ENCODE results near the gene URM1. TPM values are rescaled to one million over a fixed set of nuclear protein-coding genes. Genes with fewer than 3 reads are reported as not detected.

URM1 gene
- total RNA-seq, 2 donors from 2014 or later: 41.4 to 83.5 TPM

- peak overlapping the region; percentile 87 for H3K4me3 Mint-ChIP-seq
- H3K4me1 Mint-ChIP-seq: peaks cover 6% of the 10 kb centered on the region
- peak; percentile 15 for ATAC-seq (replicated peaks)
- H3K27ac Mint-ChIP-seq: peak overlapping the region; percentile 83
- H3K36me3 Mint-ChIP-seq (ENCODE audit: low read depth): peaks cover 20% of the 10 kb centered on the region
- no peaks in the 10 kb centered on the region for H3K9me3 Mint-ChIP-seq
- H3K27me3 Mint-ChIP-seq: no peaks in the 10 kb centered on the region
These were observed 30.3 kb upstream of the URM1 start for GRCh38 chr9:128340691-128341434.

DNA sequence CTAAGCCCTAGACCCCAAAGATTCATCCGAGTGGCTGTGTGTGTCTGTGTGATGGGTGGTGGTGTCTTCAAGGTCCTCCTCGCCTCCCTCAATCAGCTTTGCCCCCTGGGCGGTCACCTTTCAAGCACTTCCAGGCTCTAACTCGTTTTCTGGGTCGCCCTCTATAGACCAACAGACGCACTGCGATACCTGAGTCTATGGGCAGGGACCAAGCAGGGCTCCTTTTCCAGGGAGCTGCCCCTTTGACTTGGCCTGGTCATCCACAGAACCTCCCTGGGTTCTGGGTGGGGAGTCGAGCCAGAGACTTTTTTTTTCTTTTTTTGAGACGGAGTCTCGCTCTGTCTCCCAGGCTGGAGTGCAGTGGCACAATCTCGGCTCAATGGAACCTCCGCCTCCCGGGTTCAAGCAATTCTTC lies 29.7 kb upstream of the URM1 start:
- H3K36me3 Mint-ChIP-seq (ENCODE audit: low read depth): peaks cover 26% of the 10 kb centered on the region
- H3K27me3 Mint-ChIP-seq: no peaks in the 10 kb centered on the region
- peak; percentile 57 for ATAC-seq (replicated peaks)
- H3K9me3 Mint-ChIP-seq: no peaks in the 10 kb centered on the region
- H3K4me1 Mint-ChIP-seq: peaks cover 6% of the 10 kb centered on the region
- H3K27ac Mint-ChIP-seq: peak overlapping the region; percentile 83
- H3K4me3 Mint-ChIP-seq: peak overlapping the region; percentile 87

DNA sequence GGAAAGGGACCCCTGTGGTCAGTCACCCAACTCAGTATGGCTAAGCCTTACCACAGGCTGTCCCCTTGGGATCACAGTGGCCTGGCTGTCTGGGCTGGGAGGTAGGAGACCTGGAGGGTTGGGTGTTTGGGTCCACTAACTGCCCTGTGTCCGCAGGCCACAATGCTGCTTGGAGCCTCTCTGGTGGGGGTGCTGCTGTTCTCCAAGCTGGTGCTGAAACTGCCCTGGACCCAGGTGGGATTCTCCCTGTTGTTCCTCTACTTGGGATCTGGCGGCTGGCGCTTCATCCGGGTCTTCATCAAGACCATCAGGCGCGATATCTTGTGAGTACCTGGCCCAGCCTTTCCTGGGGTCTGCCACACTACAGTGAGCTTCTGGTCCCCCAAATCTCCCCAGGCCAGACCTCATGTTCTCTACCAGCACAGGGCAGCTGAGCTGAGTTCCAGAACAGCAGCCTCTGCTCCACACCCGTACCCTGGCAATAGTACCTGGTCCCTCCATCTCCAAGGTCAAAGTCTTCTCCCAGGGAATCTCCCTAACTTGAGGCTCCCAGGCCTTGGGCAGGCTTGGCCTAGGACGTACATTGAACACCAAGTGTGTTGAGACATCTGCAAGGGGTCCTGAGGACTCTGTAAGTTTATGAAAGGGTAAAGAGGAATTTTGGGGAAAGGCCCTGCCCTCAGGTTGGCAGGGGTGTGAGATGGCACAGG lies 28.0 kb upstream of the URM1 start:
- peaks cover 43% of the 10 kb centered on the region for H3K36me3 Mint-ChIP-seq (ENCODE audit: low read depth)
- no peak overlapping the region for H3K4me3 Mint-ChIP-seq
- no peaks in the 10 kb centered on the region for H3K9me3 Mint-ChIP-seq
- H3K27me3 Mint-ChIP-seq: no peaks in the 10 kb centered on the region
- peaks cover 6% of the 10 kb centered on the region for H3K4me1 Mint-ChIP-seq
- ATAC-seq (replicated peaks): no peak
- H3K27ac Mint-ChIP-seq: no peak overlapping the region

DNA sequence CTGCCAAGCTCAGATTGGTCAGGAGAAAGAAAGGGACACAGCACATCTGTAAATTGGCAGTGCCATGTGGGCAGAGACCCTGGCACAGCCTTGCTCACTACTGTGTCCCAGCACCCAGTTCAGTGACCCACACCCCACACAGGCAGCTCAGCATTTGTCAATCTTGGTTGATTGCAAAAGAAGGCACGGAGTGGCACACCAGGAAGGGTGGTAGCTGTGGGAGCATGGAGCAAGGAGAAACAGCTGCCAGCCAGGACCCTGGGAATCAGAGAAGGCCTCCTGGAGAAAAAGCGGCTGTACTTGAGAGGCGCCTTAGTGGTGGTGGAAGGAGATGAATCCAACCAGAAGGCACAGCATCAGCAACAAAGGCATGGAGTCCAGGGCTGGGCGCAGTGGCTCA lies 27.3 kb upstream of the URM1 start:
- Mint-ChIP-seq H3K4me3 (no peak overlapping the region), H3K4me1 (peaks cover 6% of the 10 kb centered on the region), H3K27ac (no peak overlapping the region), H3K36me3 (ENCODE audit: low read depth) (peaks cover 48% of the 10 kb centered on the region), H3K27me3 (no peaks in the 10 kb centered on the region), H3K9me3 (no peaks in the 10 kb centered on the region)
- ATAC-seq (replicated peaks): no peak

DNA sequence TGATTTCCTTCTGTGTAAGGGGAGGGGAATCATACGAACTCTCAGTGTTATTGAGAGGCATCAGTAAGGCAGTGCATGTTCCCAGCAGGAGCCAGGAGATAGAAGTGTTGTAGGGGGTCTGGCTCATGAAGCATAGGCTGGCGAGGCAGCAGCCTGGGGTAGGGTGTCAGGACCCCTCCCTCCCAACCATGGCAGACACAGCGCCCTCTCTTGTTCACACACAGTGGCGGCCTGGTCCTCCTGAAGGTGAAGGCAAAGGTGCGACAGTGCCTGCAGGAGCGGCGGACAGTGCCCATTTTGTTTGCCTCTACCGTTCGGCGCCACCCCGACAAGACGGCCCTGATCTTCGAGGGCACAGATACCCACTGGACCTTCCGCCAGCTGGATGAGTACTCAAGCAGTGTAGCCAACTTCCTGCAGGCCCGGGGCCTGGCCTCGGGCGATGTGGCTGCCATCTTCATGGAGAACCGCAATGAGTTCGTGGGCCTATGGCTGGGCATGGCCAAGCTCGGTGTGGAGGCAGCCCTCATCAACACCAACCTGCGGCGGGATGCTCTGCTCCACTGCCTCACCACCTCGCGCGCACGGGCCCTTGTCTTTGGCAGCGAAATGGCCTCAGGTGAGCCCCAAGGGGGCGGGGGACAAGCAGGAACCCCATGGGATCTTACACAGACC lies 26.1 kb upstream of the URM1 start:
- Mint-ChIP-seq H3K36me3 (ENCODE audit: low read depth) (peaks cover 60% of the 10 kb centered on the region), H3K4me1 (peaks cover 6% of the 10 kb centered on the region), H3K9me3 (no peaks in the 10 kb centered on the region), H3K27ac (no peak overlapping the region), H3K27me3 (no peaks in the 10 kb centered on the region), H3K4me3 (no peak overlapping the region)
- no peak for ATAC-seq (replicated peaks)

DNA sequence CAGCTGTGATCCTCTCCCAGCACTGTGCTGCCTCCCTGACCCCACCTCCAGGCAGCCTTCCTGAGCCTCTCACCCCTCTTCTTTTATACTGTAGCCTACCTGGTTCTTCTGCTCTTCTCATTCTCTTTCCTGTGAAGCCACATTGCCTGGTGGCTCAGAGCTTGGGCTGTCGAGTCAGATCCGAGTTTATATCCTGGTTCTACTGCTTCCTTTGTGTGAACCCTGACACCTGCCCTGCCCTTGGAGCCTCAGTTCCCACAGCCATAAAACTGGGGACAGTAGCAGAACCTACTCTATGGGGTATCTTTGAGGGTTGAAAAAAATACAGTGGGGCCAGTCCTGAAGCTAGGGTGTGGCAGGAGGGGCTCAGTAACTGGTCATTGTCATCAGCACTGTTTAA lies 22.0 kb upstream of the URM1 start:
- no peak for ATAC-seq (replicated peaks)
- Mint-ChIP-seq H3K36me3 (ENCODE audit: low read depth) (peaks cover 77% of the 10 kb centered on the region), H3K27me3 (no peaks in the 10 kb centered on the region), H3K4me1 (no peaks in the 10 kb centered on the region), H3K9me3 (no peaks in the 10 kb centered on the region), H3K27ac (no peak overlapping the region), H3K4me3 (no peak overlapping the region)

GRCh38 chr9:128349772-128350171 lies 21.4 kb upstream of the URM1 start:
- no peaks in the 10 kb centered on the region for H3K4me1 Mint-ChIP-seq
- no peak overlapping the region for H3K27ac Mint-ChIP-seq
- no peaks in the 10 kb centered on the region for H3K27me3 Mint-ChIP-seq
- no peaks in the 10 kb centered on the region for H3K9me3 Mint-ChIP-seq
- no peak overlapping the region for H3K4me3 Mint-ChIP-seq
- peaks cover 76% of the 10 kb centered on the region for H3K36me3 Mint-ChIP-seq (ENCODE audit: low read depth)
- ATAC-seq (replicated peaks): no peak

DNA sequence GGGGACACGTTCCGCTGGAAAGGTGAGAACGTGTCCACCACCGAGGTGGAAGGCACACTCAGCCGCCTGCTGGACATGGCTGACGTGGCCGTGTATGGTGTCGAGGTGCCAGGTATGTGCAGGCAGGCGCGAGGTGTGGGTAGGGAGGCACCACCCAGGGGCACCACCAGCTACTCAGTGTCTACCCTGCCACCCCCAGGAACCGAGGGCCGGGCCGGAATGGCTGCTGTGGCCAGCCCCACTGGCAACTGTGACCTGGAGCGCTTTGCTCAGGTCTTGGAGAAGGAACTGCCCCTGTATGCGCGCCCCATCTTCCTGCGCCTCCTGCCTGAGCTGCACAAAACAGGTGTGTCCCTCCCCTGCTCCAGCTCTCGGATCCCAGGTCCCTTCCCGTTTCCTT lies 15.7 kb upstream of the URM1 start:
- Mint-ChIP-seq H3K4me3 (no peak overlapping the region), H3K27me3 (no peaks in the 10 kb centered on the region), H3K4me1 (no peaks in the 10 kb centered on the region), H3K9me3 (no peaks in the 10 kb centered on the region), H3K36me3 (ENCODE audit: low read depth) (peaks cover 47% of the 10 kb centered on the region), H3K27ac (no peak overlapping the region)
- no peak for ATAC-seq (replicated peaks)

DNA sequence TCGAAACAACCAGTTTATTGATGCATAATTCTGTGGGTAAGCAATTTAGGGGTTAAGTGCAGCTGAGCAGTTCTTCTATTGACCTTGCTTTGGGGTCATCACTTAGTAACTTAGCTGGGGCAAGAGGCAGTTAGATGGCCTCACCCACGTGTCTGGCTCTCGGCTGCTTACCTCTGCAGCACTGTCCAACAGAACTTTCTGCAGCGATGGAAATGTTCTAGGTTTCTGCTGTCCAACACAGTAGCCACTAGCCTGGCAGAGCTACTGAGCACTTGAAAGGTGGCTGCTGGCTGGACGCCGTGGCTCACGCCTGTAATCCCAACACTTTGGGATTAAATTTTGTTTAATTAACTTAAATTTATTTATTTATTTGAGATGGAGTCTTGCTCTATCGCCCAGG lies 13.1 kb upstream of the URM1 start:
- H3K27me3 Mint-ChIP-seq: no peaks in the 10 kb centered on the region
- ATAC-seq (replicated peaks): no peak
- no peaks in the 10 kb centered on the region for H3K9me3 Mint-ChIP-seq
- peaks cover 27% of the 10 kb centered on the region for H3K36me3 Mint-ChIP-seq (ENCODE audit: low read depth)
- no peaks in the 10 kb centered on the region for H3K4me1 Mint-ChIP-seq
- no peak overlapping the region for H3K27ac Mint-ChIP-seq
- no peak overlapping the region for H3K4me3 Mint-ChIP-seq

GRCh38 chr9:128358861-128359260 lies 12.3 kb upstream of the URM1 start:
- Mint-ChIP-seq H3K9me3 (no peaks in the 10 kb centered on the region), H3K27ac (no peak overlapping the region), H3K4me3 (no peak overlapping the region), H3K4me1 (no peaks in the 10 kb centered on the region), H3K36me3 (ENCODE audit: low read depth) (peaks cover 22% of the 10 kb centered on the region), H3K27me3 (no peaks in the 10 kb centered on the region)
- no peak for ATAC-seq (replicated peaks)

DNA sequence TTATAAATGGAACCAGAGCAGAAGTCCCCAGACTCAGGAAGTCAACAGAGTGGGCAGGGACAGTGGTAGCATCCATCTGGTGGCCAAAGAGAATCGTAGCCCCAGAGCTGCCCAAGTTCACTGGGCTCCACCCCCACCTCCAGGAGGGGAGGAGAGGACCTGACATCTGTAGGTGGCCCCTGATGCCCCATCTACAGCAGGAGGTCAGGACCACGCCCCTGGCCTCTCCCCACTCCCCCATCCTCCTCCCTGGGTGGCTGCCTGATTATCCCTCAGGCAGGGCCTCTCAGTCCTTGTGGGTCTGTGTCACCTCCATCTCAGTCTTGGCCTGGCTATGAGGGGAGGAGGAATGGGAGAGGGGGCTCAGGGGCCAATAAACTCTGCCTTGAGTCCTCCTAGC lies 10.3 kb upstream of the URM1 start:
- peaks cover 14% of the 10 kb centered on the region for H3K36me3 Mint-ChIP-seq (ENCODE audit: low read depth)
- H3K4me3 Mint-ChIP-seq: no peak overlapping the region
- H3K4me1 Mint-ChIP-seq: no peaks in the 10 kb centered on the region
- peak overlapping the region; percentile 77 for H3K27ac Mint-ChIP-seq
- H3K9me3 Mint-ChIP-seq: no peaks in the 10 kb centered on the region
- no peaks in the 10 kb centered on the region for H3K27me3 Mint-ChIP-seq
- no peak for ATAC-seq (replicated peaks)

DNA sequence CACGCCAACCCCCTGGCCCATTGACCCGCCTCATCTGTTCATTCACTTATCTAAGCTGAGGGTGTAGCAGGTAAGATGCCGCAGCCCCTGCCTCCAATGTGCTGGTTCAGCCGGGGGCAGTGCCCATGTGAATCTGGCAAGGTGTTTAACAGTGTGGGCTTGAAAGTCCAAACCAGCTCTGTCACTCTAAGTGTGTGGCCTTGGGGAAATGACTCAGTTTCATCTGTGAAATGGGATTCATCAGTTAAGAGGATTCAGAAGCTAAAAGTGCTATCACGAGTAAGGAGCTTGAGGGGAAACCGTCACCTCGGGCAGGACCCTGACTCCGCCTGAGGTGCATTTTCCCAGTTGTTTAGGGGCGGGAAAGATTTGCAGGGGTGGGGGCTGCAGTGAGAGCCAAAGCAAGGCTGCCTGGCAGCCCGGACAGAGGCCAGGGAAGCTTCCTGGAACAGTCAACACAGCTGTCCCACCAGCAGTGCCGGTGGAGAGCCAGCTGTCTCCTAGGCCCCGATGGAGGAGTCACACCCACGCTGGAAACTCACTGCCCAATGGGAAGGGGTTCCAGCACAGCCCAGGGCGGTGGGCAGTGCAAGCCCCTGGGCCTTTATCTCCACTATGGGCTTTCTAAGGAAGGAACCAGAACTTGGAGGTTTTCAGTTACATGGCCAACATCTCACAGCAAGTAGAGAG lies 9.7 kb upstream of the URM1 start:
- Mint-ChIP-seq H3K4me3 (peak overlapping the region; percentile 73), H3K27me3 (no peaks in the 10 kb centered on the region), H3K4me1 (no peaks in the 10 kb centered on the region), H3K27ac (peak overlapping the region; percentile 77), H3K9me3 (no peaks in the 10 kb centered on the region), H3K36me3 (ENCODE audit: low read depth) (peaks cover 9% of the 10 kb centered on the region)
- peak; percentile 32 for ATAC-seq (replicated peaks)

GRCh38 chr9:128361986-128362646 lies 9.1 kb upstream of the URM1 start:
- H3K4me3 Mint-ChIP-seq: peak overlapping the region; percentile 73
- peak; percentile 94 for ATAC-seq (replicated peaks)

GRCh38 chr9:128362774-128363173 lies 8.4 kb upstream of the URM1 start:
- no peaks in the 10 kb centered on the region for H3K36me3 Mint-ChIP-seq (ENCODE audit: low read depth)
- H3K4me1 Mint-ChIP-seq: no peaks in the 10 kb centered on the region
- H3K9me3 Mint-ChIP-seq: no peaks in the 10 kb centered on the region
- H3K27me3 Mint-ChIP-seq: no peaks in the 10 kb centered on the region
- no peak for ATAC-seq (replicated peaks)
- peak overlapping the region; percentile 73 for H3K4me3 Mint-ChIP-seq
- H3K27ac Mint-ChIP-seq: peak overlapping the region; percentile 77

More at GRCh38 chr9:128361986-128362646, 9.1 kb upstream of the URM1 start:
- H3K4me1 Mint-ChIP-seq: no peaks in the 10 kb centered on the region
- peak overlapping the region; percentile 77 for H3K27ac Mint-ChIP-seq
- no peaks in the 10 kb centered on the region for H3K9me3 Mint-ChIP-seq
- H3K36me3 Mint-ChIP-seq (ENCODE audit: low read depth): peaks cover 4% of the 10 kb centered on the region
- H3K27me3 Mint-ChIP-seq: no peaks in the 10 kb centered on the region

All from activated T-helper 17 cell treated with anti-CD3 and anti-CD28 coated beads, Interleukin-2, amount 50 U/mL, for 72 hours (primary cell).